Activated CD4-positive, alpha-beta T cell treated with anti-CD3 and anti-CD28 coated beads for 24 hours (primary cell): ENCODE measurements around the gene CST3.
"Not testable (repeated sequence)": the region's sequence is repeated elsewhere in the genome, so short reads cannot be mapped to it uniquely, and the experiment has no call there.

Experiments
- DNase-seq, 2 donors: peaks; one replicate each; pipeline ENCODE4 v3.0.0-alpha.2; 2020; ENCODE audit warnings: low read depth in 2 of 2

The CST3 gene, protein sequence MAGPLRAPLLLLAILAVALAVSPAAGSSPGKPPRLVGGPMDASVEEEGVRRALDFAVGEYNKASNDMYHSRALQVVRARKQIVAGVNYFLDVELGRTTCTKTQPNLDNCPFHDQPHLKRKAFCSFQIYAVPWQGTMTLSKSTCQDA

DNA sequence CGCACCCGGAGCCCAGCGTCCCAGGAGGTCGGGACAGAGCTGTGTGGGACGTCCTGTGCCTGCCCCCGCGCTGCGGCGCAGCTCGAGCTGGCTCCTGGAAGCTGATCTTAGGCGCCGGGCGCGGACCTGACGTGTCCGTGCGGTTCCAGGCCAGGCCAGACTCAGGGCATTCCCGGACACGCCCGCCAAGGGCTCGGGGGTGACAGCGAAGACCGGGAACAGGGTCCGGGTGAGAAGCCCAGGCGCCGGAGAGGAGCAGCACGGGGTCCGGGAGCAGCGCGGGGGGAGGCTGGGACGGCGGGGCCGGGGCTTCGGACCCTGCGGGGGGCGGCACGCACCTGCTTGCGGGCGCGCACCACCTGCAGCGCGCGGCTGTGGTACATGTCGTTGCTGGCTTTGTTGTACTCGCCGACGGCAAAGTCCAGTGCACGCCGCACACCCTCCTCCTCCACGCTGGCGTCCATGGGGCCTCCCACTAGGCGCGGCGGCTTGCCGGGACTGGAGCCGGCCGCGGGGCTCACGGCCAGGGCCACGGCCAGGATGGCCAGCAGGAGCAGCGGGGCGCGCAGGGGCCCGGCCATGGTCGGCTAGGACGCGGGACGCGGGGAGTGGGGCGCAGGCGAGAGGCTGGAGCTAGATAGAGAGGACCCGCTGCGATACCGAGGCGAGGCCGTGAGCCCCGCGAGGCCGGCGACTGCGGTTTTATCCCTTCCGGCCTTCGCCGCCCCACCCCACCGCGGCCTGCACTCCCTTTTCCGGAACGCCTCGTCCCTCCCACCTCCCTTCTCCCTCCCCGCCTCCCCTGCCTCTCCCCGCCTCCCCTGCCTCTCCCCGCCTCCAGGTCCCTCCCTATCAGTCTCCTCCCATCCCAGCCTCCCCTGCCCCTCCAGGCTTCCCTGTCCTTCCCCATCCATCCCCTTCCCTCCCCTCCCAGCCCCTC is at the start of gene CST3:
CST3 (minus strand) TSS at position 674 of the 940 bp plus-strand sequence; CDS start at position 581, 93 bp downstream.
- no peak for DNase-seq

DNA sequence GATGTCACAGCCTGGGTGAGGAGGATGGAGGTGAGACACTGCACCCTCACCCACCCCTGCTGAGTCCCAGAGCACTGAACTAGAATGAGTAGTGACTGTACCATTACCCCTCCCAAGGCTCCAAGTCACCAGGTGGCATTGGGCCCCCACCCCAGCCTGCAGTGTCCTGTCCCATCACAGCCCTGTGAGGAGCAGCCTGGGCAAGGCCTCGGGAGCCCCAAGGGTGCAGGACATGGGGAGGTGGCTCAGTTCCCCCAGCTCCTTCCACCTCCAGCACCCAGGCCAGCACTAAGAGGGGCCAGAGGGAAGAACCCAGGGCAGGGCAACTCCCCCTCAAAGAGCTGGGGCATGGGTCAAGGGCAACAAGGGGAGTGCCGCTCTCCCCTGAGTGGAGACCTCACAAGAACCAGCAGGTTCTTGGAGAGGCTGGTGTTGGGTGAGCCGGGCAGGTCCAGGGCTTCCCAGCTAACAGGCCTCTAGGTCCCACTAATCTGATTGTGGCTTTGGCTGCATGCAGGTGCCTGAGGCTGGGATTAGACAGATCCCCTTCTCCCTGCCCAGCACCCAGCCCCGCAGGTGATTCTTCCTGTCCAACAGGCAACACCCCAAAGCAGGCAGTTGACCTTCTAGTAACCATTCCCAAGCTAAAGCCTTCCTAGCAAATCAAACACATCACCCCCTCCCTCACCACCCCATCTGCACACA is 48.4 kb upstream of the CST3 start:
- no peak for DNase-seq

DNA sequence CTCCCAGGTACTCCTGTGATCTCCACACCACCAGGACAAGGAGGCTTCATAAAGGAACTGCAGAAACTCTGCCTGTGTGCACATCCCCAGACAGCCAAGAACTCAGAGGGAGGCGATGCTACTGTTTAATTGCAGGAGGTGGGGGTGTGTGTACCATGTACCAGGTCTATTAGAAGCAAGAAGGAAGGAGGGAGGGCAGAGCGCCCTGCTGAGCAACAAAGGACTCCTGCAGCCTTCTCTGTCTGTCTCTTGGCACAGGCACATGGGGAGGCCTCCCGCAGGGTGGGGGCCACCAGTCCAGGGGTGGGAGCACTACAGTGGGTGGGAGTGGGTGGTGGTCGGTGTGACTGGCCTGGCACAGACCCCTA is 47.8 kb upstream of the CST3 start:
- DNase-seq = not testable (repeated sequence)

DNA sequence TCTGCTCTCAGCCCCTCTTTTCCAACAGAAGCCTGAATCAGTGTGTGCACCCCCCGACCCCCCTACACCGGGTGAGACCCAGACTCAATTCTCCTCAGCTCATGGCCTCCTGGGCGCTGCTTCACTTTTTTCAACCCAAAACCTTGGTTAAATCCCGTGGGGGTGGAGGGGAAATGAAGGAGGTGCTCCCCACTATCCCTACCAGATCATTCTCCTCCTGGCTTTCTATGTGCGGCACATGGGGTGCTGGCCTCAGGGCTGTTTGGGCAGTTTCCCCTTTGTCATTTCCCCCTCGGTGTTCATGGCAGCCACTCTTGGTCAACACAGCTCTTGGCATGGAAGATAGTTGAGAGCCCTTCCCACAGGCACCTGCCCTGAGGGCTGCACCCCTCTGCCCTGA is 46.5 kb upstream of the CST3 start:
- DNase-seq = no peak

DNA sequence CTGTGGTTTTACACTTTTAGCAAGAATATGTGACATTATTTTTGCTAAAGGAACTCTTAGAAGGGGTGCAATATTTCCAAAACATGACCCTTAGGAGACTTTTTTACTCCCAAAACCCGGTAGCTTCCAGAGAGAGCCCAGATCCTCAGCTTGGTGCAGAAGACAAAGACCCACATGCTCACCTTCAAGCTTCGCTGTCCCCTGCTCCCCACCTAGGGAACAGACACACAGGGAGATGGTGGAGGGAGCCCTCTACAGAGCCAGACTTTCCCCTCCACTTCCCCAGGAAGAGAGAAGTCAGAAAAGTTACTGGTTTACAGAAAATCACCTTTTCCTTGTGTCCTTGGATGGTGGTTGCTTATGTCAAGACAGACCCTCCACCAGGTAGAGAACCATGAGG is 46.1 kb upstream of the CST3 start:
- DNase-seq = no peak

DNA sequence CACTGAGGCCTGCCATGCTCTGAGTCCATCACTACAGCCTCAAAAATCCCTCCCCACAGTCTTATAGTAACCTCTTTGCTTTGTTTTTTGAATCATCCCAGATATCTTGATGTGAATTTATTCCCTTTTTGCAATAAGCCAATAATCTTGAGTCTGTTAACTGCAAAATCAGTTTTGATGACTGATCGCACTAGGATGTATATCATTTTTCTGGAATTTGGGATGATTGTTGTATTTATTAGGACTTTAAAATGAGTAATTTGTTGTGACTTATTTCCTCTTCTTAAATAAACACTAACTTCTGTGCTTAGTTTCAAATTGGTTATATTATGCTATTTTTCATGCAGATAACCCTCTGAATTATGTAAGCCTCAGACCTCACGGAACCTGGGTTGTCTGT is 45.5 kb upstream of the CST3 start:
- DNase-seq = no peak

DNA sequence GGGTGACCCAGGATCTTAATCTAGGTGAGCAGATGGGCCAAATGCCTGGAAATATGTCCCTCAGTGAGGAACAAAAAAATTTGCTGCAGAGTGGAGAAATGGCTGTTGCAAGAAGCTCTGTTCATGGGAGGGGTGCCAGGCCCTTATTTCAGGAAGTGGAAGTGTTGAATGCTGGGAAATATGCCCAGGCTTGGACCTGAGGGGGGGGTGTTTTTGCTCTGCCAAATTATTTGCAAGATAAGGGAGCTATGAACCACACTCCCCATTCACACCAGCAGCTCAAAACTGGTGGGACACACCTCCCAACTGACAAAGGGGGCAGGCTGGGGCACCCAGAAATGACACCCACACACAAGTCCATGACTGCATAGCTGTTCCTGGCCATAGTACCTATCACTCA is 42.4 kb upstream of the CST3 start:
- DNase-seq = no peak

DNA sequence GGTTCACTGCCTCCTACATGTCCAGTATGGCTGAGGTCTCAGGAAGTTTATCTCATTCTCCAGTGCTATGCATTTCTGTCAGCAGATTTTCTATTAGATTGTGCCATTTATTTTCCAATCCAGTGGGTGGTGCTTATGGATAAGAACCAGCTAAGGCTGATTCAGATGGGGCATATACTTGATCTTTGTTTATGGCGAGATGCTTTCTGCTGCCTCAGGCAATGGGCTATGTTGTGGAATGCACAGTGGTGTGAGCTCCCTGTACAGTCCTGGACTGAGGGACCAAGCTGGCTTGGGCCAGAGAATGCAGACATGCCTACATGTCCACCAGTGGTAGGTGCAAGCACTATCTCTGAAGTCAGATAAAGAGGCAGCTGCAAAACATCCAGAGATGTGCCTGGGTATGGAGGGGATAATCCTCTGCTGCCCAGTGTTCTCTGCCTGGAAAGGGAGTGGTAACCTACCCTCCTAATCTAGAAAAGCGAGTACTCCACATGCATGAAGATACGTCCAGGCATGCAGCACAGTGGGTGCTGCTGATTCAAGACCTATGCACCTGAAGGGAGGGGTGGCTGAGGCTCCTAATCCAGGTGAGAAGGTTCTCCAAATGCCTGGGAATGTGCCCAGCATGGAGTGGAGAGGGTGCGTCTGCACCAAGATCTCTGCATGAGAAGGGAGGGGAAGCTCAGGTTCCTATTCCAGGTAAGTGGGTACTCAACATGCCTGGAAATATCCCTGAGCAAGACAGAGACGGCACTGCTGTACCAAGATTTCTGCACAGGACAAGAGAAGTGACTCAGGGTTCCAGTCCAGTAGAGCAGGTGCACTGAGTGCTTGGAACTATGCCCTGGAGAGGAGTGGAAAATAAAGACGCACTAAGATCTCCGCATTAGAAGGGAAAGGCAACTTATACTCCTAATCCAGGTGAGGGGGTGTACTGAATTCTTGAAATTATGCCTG is 41.7 kb upstream of the CST3 start:
- DNase-seq = no peak

DNA sequence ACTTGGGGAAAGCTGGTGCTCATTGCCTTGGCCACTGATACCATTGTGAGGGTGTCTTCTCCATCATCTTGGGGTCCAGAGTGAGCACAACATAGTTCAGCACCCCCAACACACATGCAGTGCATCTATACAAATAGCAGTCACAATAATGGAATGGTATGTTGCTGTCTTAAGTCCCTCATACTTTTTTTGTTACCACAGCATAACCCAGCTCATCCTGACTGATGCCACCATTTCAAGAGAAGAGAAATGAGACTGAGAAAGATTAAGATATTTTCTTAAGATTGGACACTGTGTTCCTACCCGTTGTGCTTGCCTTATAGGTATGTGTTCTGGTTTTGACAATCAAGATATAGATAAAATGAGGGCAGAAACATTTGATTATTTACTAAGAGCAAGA is 35.5 kb upstream of the CST3 start:
- no peak for DNase-seq

DNA sequence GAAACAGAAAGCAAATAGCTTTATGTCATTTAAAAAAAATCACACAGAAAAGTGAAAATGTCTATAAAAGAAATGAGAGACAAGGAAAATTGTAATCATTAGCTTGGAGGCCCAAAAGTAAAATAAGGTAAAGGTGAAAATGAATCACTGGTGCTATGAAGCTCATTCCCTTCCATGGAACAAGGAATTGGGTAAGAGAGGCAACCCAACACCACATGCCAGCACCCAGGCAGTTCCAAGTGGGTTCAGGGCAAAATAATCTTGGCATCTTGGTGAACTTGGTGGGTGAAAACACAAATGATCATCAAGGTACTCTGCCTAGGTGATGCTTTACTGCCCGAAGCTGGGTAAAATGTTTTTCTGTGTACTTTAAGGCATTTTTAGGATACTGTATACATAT is 34.4 kb upstream of the CST3 start:
- DNase-seq = no peak

DNA sequence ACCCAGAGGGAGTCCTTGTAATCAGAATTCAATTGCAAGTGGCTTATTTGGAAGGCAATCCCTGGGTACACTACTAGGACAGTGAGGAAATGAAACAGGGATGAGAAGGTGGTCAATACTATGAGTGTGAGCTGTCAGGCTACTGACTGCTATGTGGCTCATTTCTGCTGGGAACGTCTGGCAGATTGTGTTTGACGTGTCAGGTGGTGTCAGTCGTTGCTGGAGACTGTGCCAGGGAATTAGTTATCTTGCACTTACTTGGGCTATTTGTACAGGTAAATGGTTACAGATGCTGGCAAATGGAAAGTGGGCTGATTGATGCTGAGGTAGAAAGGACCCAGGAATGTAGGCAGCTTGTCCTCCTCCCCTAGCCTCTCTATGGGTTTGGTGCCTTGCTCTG is 33.7 kb upstream of the CST3 start:
- no peak for DNase-seq

DNA sequence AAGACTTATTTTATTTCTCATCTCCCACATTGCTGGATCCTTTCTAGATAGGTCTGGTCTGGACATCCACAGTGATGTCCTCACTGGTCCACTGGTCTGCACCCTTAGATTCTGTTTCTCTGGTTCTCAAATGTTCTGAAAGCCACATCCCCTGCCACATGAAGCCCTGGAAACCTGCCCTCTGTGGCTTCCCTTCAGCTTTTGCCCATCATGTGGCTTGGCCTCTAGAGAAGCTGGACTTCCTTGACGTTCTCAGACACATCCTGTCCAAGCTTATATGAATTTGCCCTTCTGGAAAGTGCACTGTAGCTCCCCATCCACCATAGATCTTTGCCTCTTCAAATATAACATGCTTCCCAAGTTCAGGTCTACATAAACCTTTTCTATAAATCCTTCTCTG is 32.6 kb upstream of the CST3 start:
- DNase-seq = no peak

DNA sequence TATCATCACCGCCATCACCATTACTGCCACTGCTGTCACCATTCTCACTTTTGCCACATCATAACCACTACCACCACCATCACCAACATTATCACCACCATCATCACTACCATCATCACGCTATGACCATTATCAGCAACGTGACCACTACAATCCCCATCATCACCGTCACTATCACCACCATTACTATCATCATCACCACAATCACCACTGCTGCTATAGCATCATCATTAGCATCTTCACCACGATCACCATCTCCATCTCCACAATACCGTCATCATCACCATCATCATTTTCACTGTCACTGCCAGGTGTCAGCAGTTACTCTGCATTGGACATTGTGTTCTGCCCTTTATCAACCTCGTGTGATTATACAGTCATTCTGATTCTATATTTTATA is 32.1 kb upstream of the CST3 start:
- DNase-seq = no peak

DNA sequence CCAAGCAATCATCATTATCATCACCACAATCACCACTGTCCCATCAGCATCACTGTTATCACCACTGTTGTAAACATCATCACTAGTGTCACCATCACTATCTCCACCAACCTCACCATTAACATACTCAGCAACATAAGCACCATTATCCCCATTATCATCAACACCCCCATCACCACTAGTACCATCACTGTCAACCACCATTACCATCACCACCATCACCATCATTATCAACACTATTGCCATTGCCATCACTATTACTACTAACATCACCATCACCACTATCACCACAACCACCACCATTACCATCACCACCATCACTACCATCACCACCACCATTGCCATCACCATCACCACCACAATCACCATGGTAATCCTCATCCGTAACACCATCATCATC is 31.6 kb upstream of the CST3 start:
- no peak for DNase-seq

DNA sequence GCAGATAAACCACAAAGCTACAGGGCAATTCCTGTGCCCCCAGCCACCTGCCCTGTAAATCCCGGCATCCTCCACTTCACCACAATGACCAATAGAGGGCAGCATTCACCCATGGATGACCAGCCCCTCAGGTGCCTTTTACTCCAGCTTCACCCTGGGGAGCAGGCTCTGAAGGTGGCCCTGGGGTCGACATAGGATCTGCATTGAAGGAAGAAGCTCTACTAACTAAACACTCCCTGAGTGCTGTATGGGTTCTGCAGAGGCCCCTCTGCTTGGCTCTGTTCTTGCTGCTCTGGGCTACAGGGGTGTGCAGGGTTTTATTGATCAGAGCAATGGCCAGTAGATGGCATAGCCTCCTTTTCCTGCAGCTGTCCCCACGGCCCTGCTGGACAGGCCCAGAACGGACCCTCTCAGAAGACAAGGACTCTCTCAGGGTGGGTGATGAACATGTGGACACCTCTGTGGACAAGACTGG is 30.8 kb upstream of the CST3 start:
- DNase-seq = peak; percentile 5 to 10

DNA sequence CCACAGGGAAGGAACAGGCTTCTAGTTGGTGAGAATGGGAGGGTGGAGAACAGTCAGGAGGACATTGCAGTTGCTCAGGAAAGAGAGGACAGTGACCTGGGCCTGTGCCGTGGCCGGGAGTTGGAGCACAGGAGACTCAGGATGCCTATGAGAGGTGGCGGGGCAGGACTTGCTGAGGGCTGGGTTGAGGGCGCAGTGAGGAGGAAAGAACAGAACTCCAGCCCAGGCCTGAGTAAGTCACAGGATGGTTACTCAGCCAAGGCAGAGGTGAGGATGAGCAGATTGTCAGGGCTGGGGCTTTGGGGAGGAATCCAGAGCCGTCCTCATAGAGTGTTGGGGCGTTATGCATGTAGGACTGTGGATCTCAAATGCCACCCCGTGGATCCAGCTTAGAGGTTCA is 29.9 kb upstream of the CST3 start:
- DNase-seq = no peak

DNA sequence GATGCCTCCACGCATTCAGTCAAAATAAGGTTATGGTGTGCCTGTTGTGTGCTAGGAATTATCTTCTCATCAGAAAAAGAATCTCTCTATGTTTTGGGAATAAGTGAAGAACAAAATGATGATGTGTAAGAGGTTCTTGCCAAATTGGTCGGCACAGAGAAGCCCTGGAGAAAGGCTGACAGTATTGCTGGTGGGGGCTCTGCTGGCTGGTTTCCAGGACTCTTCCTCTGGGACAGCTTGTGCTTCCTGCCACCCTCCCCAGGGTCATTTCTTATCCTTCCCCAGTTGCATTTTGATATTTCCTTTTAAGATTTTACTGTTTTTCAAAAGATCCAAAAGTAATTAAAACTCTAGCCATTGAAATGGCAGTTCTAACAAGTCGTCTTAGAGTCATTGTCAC is 28.9 kb upstream of the CST3 start:
- no peak for DNase-seq

DNA sequence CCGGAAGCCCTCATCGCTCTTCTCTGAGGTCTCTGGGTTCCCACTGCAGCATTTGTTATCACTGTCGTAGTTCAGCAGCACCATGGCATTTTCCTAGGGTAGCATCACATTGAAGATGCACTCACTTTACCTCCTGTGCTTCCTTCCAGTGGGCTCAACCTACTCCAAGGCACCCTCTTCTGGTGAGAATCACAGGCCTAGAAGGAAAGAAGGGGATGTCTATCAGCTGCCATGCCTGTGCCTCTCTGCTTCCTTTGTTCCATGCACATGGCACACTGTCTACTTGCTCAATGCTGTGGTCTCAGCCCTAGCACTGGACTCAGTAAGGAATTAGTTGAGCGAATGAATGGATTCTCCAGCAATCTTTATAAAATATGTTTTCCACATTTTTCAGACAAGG is 28.4 kb upstream of the CST3 start:
- DNase-seq = no peak

DNA sequence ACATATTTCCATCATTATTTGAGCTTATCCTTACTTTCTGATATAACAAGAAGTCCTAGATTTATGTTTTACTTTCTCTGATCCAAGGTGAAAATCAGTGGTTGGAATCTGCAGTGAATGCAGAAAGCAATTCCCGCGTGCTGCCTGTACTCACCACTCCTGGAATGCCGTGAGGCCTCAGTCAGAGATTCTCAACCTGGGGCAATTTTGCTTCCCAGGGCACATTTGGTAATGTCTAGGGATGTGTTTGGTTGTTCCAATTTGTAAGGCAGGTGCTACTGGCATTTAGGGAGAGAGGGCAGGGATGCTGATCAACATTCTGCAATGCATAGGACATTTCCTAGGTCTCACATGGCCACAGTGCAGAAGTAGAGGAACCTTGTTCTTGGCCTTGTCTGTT is 27.2 kb upstream of the CST3 start:
- DNase-seq = no peak

DNA sequence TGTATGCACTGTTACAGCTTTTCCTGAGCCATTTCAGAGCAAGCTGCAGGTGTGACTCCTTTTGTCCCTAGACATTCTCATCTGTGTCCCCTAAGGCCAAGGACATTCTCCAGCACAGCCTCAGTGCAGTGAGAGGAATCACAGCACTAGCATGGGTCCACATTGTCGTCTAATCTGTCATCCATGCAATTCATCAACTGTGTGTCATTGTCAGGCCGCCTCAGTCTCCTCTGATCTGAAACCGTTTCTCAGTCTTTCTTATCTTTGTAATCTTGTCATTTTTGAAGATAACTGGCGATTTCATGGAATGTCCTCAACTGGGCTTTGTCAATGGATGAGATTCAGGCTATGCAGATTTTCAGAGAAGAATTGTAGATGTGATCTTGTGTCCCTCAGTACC is 26.3 kb upstream of the CST3 start:
- not testable (repeated sequence) for DNase-seq

DNA sequence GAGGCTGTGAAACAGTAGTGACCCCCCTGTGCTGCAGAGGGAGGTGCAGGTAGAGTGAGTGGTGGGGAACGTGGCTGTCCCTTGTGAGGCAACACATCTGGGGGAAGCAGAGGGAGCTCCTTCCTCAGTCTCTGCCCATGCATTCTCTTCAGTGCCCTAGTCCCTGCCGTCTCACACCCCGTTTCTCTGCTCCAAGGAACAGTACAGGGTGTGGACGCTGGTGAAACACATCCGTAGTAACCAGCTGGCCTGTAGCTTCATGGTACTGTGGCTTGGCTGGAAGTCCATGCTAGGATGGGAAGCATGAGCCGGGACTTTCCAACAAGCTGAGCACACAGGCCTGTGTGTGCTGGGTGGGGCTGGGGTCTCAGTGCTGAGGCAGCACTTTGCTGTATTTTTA is 25.4 kb upstream of the CST3 start:
- DNase-seq = no peak
